ENCODE measurements around the gene MRPS31. TPM values are rescaled to one million over a fixed set of nuclear protein-coding genes. Genes with fewer than 3 reads are reported as not detected.

The MRPS31 gene
- total and polyA plus RNA-seq, 4 donors, result 17.0 to 43.6 (median 25.7) TPM

GRCh38 chr13:40679480-40679985 is 91.5 kb downstream of the MRPS31 start:
- no peak for ATAC-seq (ENCODE audit: insufficient read depth, low FRiP score)
- WGBS, 2 donors, result 93 to 95% methylated on average over 6 of the region's 6 CpGs
- TF ChIP-seq, protein P1, sequence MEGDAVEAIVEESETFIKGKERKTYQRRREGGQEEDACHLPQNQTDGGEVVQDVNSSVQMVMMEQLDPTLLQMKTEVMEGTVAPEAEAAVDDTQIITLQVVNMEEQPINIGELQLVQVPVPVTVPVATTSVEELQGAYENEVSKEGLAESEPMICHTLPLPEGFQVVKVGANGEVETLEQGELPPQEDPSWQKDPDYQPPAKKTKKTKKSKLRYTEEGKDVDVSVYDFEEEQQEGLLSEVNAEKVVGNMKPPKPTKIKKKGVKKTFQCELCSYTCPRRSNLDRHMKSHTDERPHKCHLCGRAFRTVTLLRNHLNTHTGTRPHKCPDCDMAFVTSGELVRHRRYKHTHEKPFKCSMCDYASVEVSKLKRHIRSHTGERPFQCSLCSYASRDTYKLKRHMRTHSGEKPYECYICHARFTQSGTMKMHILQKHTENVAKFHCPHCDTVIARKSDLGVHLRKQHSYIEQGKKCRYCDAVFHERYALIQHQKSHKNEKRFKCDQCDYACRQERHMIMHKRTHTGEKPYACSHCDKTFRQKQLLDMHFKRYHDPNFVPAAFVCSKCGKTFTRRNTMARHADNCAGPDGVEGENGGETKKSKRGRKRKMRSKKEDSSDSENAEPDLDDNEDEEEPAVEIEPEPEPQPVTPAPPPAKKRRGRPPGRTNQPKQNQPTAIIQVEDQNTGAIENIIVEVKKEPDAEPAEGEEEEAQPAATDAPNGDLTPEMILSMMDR (IDR thresholded peaks at IDR 0.05; ENCODE audit: control extremely low read depth, extremely low read depth), result no peak

More at GRCh38 chr13:40679480-40679985, 91.5 kb downstream of the MRPS31 start:
- Histone ChIP-seq H3K27ac (ENCODE audit: low read depth in 1 of 2, low read length in 1 of 2) (no peak overlapping the region), H3K4me1 (ENCODE audit: control insufficient read depth in 5 of 5, insufficient read depth in 5 of 5, low read length in 5 of 5) (peaks cover 0 to 6% (median 0%) of the 10 kb centered on the region in 5 donors), H3K9me3 (ENCODE audit: control insufficient read depth in 4 of 4, insufficient read depth in 3 of 4, low read length in 3 of 4) (no peaks in the 10 kb centered on the region), H3K4me3 (no peak overlapping the region), H3K36me3 (ENCODE audit: control insufficient read depth in 4 of 4, insufficient read depth in 4 of 4, low read length in 4 of 4) (no peaks in the 10 kb centered on the region), H3K9ac (ENCODE audit: insufficient read depth in 1 of 2, low read length in 2 of 2) (no peak overlapping the region), H3K27me3 (ENCODE audit: control insufficient read depth in 3 of 3, insufficient read depth in 3 of 3, low read length in 2 of 3) (peaks cover 0 to under 1% (median 0%) of the 10 kb centered on the region in 3 donors)
- no peak for DNase-seq

Small RNA genes within 50 kb of the gene (small RNA-seq; reads per million reads assigned to genes)
- gene MIR320D1 (ENCODE audit: low replicate concordance) (not detected), gene MIR621 (ENCODE audit: low replicate concordance) (not detected), gene RF00017 (ENCODE audit: low replicate concordance) (not detected)

Other genes with a start within 250 kb of the MRPS31 start
- 10 to 100 TPM; 31.6 to 37.1 TPM for gene FOXO1, start 104.5 kb downstream of the MRPS31 start, total RNA-seq
- gene FOXO1, start 104.5 kb downstream of the MRPS31 start, polyA plus RNA-seq, result 10 to 100 TPM in 1 of 2 donors, 1 to 10 TPM in 1; 4.1 to 11.0 TPM
- gene SLC25A15, start 18.4 kb upstream of the MRPS31 start, total RNA-seq, result 1 to 10 TPM; 8.1 to 8.6 TPM
- 1 to 10 TPM; 1.2 to 6.3 TPM for gene SLC25A15, start 18.4 kb upstream of the MRPS31 start, polyA plus RNA-seq
- 100 to 1,000 TPM in 1 of 2 donors, 10 to 100 TPM in 1; 70.6 to 107 TPM for gene ELF1, start 248.1 kb upstream of the MRPS31 start, total RNA-seq
- 10 to 100 TPM; 10.8 to 56.5 TPM for gene ELF1, start 248.1 kb upstream of the MRPS31 start, polyA plus RNA-seq

Measured in lung (tissue), 13 donors.